HUDEP-2 (cell line): ENCODE data around the gene SLC38A7.
"Not testable (repeated sequence)": the region's sequence is repeated elsewhere in the genome, so short reads cannot be mapped to it uniquely, and the experiment has no call there.

Experiments used
- DNase-seq, 76 experiments: peaks; one replicate each; lab custom pipeline; 2025; ENCODE audit not compliant: unreplicated experiment in 76 of 76; lab: John Stamatoyannopoulos, UW

The SLC38A7 gene

DNA sequence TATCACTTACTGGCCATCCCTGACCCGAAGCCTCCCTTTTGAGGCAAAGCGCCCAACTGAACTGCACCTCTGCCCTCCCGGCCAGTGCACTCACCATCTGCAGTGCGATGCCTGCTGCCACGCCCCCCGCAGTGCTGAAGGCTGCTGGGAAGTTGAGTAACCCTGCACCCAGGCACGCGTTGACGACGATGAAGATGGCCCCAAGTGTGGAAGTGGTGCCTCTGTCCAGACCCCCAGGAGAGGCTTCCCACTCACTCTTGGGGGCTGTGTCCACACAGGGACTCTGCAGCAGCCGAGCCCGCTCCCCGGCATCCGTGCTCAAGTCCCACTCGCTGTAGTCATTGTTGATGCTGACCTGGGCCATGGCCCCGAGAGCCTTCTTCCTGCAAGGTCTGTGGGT is 4.8 kb downstream of the SLC38A7 start:
- no peak for DNase-seq

DNA sequence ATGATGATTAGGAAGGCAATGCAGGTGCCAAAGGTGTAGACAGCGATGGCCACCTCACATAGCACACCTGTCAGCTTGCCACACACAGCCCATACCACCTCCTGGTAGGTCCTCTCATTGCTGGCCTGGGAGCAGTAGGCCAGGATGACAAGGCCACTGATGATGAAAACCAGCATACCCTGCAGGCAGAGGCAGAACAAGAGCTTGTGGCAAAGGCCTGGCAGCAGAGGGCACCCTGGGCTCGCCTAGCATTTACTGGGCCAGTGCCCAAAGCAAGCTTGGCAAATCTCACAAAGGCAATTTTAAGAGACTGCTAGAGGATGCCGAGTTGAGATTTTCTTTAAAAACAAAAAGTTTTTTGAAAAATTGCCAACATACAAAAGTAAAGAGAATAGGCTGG is 5.9 kb downstream of the SLC38A7 start:
- DNase-seq: peak in 33 of 76 experiments; percentile 2 to 34 (median 12)

DNA sequence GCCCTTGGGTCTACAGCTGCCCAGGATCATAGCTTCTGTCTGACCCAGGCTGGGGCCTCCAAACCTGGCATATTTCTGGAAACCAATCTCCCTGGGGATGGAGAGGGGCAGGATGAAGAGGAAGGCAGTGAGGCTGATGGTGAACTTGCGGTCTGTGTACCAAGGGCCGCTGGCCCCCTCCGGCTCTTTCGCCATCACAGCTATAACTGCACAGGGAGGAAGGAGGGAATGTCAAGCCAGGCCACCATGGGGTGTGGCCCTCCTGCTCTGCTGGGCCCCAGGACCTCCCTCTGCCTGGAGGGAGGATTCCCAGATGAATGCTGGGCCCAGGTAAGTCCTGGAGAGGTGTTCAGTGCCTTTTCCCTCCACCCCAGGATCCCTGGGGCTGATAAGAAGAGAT is 6.3 kb downstream of the SLC38A7 start:
- no peak for DNase-seq

DNA sequence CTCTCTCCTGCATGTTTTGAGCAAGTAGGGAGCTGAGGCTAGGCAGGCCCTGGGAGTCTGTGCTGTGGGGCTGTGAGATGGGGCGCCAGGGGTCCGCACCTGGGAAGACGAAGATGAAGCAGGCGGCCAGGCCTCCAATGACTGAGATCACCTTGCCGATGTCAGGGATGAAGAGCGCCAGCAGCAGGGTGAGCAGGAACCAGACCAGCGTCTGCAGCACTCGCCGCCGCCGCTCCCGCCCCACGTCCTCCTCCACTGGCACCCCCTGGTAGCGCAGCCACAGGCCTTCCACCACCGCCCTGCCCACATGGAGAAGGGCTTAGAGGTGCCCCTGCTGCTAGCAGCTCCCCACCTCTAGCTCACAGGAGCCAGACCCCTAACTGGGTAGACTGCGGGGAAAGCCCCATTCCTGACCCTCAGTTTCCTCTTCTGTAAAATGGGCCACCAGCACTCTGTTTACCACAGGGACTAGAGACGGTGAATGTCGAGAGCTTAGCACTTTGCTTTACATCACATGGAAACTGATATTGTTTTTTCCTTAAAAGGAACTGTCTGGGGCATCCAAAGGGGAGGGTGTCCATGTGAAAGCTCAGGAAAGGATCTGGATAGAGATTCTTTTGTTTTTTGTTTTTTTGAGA is 13.5 kb downstream of the SLC38A7 start:
- DNase-seq: no peak

DNA sequence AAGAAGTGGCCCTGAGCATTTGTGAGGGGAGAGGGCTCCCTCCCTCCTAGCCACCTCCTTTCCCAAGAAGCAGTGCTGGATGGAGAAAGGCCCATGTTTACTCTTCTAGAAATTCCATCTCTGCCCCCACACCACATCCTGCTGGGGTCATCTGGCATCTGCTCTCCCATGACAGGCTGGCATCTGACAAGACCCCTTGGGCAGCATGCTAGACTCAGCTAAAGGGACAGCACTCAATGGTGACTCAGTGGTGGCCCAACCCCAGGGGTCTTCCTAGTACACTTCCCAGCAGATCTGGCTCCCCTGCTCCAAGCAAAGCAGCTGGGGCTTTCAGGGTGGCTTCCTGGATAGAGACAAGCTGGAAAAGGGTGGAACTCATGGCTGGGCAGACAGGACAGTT is 14.4 kb downstream of the SLC38A7 start:
- no peak for DNase-seq

DNA sequence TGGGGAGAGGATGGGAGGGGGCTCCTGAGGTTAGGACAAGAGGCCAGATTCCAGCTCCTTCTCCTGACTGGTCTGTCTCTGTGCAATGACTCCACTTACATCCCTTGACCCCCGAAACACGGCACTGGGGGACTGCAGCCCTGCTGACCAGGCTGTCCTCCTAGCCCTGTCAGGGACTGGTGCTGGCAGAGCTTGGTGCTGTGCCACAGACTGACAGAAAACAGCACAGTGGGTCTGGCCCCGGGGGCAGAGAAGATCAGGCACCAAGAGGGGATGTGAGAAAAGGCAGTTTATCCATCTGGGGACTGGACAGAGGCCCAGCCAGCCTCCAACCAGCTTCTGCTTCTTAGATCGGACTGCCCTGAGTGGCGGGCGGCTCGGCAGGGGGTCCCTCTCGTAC is 19.4 kb downstream of the SLC38A7 start:
- no peak for DNase-seq

DNA sequence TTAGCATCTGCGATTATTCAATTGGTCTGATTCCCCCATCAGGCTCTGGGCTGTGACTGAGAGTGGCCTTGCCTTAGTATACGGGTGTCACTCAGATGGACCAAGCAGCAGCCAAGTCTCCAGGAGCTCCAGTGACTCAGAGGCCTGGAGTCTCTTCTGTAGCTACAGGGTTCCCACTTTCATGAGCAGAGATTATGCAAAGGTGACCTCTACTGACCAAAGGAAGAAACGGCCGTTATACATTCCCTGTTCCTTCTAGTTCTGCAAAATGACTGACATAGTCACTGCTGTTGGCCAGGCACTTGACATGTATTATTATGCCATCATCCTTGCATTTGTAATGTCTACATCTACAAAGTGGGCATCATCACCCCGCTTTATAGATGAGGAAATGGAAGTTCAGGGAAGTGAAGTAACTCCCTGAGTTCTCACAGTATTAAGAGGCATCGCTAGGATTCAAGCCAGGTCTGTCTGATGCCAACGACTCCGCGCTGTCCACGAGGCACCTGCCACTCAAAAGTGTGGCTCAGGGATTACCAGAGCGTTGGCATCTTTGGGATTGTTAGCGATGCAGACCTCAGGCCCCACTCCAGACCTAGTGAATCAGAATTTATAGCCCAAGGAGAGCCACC is 23.3 kb downstream of the SLC38A7 start:
- DNase-seq: peak in 63 of 76 experiments; percentile 4 to 78 (median 38)

DNA sequence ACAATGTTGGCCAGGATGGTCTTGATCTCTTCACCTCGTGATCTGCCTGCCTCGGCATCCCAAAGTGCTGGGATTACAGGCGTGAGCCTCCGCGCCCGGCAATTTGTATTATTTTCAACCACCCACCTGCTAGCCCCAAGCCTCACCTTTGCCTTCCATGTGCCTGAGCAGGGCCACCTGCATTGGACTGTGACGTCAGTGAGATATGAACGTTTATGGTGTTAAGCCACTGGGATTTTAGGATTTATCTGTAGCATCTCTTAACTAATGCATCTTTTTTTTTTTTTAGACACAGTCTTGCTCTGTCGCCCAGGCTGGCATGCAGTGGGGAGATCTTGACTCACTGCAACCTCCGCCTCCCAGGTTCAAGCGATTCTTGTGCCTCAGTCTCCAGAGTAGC is 24.7 kb downstream of the SLC38A7 start:
- not testable (repeated sequence) for DNase-seq

DNA sequence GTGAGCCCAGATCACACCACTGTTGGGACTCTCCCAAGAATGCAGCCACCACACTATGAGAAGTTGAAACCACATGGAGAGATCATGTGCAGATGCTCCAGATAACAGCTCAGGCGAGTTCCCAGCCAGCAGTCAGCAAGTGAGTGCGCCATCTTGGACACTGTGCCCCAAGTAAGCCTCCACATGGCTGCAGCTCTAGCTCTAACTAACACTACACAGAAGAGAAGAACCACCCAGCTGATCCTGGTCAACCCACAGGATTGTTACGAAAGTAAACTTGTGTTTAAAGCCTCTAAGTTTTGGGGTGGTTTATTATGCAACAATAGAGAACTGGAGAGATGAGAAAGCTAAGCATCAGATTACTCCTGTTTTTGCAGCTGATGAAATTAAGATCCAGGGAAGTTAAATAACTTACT is 25.8 kb downstream of the SLC38A7 start:
- peak in 24 of 76 experiments; percentile 1 to 25 (median 11) for DNase-seq

DNA sequence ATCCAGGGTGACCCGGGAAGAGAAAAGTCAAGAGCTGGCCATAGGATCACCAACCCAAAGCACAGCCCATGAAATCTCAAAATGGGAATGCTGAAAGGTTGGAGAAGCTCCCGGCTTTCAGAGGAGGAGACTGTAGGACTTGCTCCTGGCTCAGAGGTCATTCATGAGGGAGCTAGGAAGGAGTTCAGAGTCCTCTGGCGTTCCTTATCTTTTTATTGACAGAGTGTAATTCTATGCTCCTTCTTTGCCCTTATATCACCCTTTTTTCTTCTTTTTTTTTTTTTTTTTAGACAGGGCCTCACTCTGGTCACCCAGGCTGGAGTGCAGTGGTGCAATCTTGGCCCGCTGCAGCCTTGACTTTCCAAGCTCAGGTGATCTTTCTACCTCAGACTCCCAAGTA is 27.7 kb downstream of the SLC38A7 start:
- no peak for DNase-seq

DNA sequence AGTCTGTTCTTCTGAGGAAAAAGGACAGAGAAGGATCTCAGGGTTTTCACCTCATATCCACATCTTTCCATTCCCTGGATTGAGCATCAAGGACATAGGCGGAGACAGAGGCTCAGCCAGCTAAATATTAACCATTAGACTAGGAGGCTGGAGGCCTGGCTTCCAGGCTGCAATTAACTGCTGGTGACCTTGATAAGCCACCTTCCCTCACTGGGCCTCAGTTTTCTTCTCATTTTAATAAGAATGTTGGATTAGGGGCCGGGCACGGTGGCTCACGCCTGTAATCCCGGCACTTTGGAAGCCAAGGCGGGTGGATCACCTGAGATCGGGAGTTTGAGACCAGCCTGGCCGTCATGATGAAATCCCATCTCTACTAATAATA is 29.4 kb downstream of the SLC38A7 start:
- no peak for DNase-seq

DNA sequence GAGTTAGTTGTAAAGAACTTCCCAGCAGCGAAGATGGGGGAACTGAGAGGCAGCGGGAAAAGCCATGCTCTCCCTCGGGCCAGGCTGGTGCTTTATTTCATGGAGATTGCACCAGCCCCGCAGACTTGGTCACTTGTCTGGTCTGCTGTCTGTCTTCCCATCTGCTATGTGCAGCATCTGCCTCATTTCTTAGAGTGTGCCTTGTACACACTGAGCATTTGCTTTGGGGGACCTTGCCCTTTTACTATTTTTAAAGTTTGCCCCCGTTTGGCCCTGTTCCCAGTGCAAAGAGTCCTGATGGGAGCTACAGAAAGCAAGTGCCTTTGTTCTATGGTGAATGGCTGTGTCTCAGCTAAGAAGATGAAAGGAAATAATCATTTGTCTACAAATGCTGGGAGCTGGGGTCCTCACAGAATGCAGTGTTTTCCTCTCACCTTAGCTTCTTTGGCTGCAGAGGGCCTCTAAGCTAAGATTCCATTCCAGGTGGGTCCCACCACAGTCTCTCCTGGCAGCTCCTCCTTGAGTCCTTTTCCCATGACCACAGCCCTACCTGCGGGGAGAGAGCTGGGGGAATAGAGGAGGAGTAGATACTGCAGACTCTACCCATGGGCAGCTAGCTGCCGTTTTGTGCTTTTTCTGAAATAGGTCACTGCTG is 29.9 kb downstream of the SLC38A7 start:
- DNase-seq: no peak

DNA sequence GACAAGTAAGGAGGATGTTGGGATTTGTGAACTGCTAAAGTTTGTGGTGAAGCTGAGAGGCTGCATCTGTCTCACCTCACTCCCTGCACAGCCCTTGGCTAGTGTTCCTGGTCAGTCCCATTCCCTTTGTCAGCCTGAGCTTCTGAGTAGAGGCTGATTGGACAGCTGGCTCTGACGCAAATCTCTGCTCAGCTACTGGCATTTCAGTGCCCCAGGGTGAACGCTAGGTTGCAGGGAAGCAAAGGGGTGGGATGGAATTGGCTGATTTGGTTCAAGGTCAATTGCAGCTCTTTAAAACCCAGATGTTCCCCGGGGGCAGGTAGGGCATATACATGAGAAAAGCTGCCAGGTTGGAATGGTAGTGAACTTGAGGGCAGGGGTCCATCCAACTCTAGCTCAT is 31.8 kb downstream of the SLC38A7 start:
- no peak for DNase-seq

DNA sequence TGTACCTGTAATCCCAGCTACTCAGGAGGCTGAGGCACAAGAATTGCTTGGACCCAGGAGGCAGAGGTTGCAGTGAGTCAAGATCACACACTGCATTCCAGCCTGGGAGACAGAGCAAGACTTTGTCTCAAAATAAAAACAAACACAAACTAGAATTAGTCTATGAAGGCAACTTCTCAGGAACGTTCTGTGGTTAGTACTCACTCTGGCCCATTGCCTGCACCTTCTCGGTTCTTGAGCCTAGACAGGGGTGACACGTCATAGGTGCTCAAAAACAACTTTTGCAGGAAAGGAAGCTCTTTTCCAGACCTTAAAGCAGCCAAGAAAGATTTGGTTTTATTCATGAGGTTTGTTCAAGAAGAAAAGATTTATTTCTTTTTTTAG is 32.6 kb downstream of the SLC38A7 start:
- DNase-seq: no peak

DNA sequence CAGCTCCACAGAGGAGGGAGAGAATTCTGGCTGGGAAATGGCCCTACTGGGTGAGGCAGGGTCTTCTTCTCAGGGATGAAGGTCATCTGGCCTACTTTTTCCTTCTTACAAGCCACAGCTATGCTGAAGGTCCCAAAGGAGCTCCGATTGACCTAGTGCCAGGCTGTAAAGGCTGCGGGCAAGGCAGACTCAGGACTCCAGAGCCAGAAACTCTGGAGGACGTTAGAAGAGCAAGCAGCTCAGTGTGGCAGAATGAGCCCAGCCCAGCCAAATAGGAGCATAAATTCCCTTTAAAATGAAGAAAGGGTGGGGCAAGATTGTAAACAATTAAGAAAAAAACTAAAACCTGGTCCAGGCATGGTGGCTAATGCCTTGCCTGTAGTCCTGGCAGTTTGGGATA is 34.9 kb downstream of the SLC38A7 start:
- no peak for DNase-seq

DNA sequence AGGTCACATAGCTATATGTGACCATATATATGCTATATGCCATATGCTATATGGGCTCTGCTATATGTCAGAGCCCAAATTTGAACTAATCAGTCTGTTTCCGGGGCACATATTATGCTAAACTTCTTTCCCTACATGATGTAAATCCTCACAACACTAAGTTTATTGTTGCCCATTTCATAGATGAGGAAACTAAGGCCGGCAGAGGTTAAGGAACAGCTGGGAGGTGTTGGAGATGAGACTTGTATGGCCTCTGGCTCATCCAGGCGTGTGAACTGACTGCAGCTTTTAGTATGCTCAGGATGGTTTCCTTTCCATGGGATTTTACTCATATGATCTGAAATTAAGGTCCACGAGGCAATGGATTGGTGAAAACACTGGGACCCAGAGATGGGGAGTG is 37.5 kb downstream of the SLC38A7 start:
- no peak for DNase-seq

DNA sequence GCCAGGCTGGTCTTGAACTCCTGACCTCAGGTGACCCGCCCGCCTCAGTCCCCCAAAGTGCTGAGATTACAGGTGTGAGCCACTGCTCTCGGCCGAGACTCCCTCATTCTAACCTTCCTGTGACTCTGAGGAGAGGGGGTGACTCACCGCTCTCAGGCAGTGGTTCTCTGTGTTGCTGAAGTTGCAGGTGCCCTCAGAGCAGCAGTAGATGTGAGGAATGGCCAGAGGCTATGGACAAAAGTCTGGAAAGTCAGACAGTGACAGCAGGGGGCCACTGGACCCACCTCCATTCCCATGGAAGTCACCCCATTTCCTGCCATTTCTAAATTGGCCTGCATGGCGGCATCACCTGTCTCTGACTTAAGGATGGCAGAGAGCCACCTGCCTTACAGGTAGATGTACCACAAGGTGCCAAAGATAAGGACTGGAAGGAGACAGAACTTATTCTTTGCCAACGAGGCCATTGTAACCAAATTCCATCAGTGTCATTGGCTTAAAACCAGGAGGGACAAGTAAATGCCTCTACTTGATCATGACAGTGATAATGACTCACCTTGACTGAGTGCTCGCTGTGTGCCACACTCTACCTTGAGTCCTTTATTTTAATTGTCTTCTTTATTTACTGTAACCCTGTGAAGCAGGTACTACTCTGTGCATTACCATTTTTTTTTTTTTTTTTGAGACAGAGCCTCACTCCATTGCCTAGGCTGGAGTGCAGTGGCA is 39.6 kb downstream of the SLC38A7 start:
- DNase-seq: no peak

DNA sequence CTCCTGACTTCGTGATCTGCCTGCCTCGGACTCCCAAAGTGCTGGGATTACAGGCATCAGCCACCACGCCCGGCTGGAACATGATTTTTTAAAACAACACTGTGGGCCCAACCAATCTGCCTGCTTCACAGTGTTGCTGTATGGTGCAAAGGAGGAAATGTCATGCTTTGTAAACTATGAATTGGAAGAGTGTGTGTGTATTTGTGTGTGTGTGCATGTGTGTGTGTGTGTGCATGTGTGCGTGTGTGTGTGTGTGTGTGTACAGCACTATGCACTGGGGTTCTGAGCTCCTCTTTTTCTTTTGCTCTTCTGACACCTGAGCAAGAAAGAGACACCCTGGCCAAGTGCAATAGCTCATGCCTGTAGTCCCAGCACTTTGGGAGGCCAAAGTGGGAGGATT is 40.5 kb downstream of the SLC38A7 start:
- no peak for DNase-seq

DNA sequence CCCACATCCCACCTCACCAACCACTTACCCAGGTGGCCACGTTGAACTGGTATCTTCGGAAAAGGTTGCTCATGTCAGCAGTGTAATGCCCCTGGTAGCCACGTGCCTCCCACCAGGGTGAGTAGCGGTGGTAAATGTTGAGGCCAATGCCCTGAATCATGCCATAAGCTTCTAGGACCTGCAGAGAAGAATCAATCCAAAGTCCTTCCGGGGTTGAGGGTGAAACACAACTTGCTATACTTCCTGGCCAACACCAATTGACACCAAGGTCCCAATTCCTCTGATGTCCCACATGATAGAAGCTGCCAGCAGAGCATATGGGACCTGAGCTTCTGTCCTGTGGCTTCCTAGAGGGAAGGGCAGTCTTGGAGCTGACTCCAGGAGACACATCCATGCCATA is 43.6 kb downstream of the SLC38A7 start:
- no peak for DNase-seq

DNA sequence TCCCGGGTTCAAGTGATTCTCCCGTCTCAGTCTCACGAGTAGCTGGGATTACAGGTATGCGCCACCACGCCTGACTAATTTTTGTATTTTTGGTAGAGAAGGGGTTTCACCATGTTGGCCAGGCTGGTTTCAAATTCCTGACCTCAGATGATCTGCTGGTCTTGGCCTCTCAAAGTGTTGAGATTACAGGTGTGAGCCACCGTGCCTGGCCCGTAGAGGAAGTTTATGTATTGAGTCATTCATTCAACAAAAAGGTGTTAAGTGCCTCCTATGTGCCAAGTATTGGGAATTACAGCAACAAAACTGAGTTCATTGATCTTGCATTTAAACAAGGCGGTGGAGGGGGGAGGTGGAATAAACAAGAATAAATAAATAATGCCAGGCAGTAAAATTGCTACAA is 44.7 kb downstream of the SLC38A7 start:
- no peak for DNase-seq

DNA sequence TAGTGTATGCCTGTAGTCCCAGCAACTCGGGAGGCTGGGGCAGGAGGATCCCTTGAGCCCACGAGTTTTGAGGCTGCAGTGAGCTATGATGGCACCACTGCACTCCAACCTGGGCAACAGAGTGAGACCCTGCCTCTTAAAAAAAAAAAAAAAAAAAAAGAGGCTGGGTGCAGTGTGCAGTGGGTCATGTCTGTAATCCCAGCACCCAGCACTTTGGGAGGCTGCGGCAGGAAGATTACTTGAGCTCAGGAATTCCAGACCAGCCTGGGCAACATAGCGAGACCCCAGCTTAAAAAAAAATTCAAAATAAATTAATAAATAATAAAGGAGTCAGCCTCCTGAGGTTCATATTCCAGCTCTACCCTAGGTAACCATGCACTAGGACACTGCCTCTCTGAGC is 45.3 kb downstream of the SLC38A7 start:
- no peak for DNase-seq
